Right cardiac atrium (tissue), 5 donors: ENCODE results near the gene NR3C1. TPM values are rescaled to one million over a fixed set of nuclear protein-coding genes. Genes with fewer than 3 reads are reported as not detected.

Experiments
- ATAC-seq, 2 donors: fragments of 200-7000 bp; cut with Tn5 transposase; one replicate each; pipeline versions ENCODE4 v1.8.0 to v1.9.1; 2020; ENCODE audit warnings: moderate library complexity in 2 of 2, mild to moderate bottlenecking in 1 of 2
- DNase-seq, 3 donors: peaks; one replicate each; pipeline ENCODE4 v3.0.0-alpha.2; 2020
- H3K27ac ChIP-seq: one replicate; pipeline ENCODE4 v1.5.1; 2013; ENCODE audit warnings: mild to moderate bottlenecking, low read length, control low read depth, moderate library complexity
- H3K27me3 ChIP-seq: one replicate; pipeline ENCODE4 v1.6.1; 2013; ENCODE audit not compliant: control insufficient read depth, insufficient read depth
- H3K4me1 ChIP-seq: one replicate; pipeline ENCODE4 v1.6.1; 2013; ENCODE audit warnings: low read length; ENCODE audit not compliant: control insufficient read depth, insufficient read depth
- H3K4me3 ChIP-seq: one replicate; pipeline ENCODE4 v1.5.1; 2013; ENCODE audit warnings: low read length, control low read depth
- H3K9me3 ChIP-seq: one replicate; pipeline ENCODE4 v1.6.1; 2013; ENCODE audit warnings: low read length; ENCODE audit not compliant: control insufficient read depth
- WGBS: extraction: QIAGEN DNeasy Blood & Tissue Kit; methylation state at CpG from one replicate; pipeline ENCODE4 v1.1.7; 2013; 5-methylcytosine and 5-hydroxymethylcytosine counted together
- intact Hi-C, 4 donors: fragments of 100-400 bp; cut with DNase I; formaldehyde crosslinking; loops; one replicate each; pipeline versions ENCODE4 v1.11.0 to v1.14.0; 2022 to 2023
- polyA plus RNA-seq: library from polyadenylated mRNA; stranded (reverse); fragments of 200-250 nt; gene quantifications from one replicate; pipeline ENCODE4 v1.2.3, GENCODE V29; 2013
- total RNA-seq, 4 donors: library from RNA; stranded (reverse); fragmentation: NEBNext Ultra II Directional; extraction: Animal tissue kit (Norgen Biotek cat#: 25700); gene quantifications; one replicate each; pipeline ENCODE4 v1.2.1, GENCODE V29; 2021
- donor health status: healthy with polysubstance abuse.
- donor health status: DM: no; HTN: yes; CAD: no.
- donor health status: DM: no; HTN: no; CAD: no.
- donor health status: DM: no; HTN: yes; CAD: no; lungs with severe emphysema.
- donor health status: DM: yes; HTN: yes; CAD: no.

The NR3C1 gene
- total and polyA plus RNA-seq, 5 donors: 16.5 to 66.5 (median 49.9) TPM

GRCh38 chr5:143425835-143426234 is 22.3 kb upstream of the NR3C1 start:
- H3K4me3 ChIP-seq: no peak overlapping the region
- ATAC-seq (no peak), DNase-seq (no peak)
- intact Hi-C loops: no loop called here
- H3K27ac ChIP-seq: no peak overlapping the region
- no peaks in the 10 kb centered on the region for H3K27me3 ChIP-seq
- no peaks in the 10 kb centered on the region for H3K9me3 ChIP-seq
- H3K4me1 ChIP-seq: no peaks in the 10 kb centered on the region
- WGBS: 90% methylated on average over 3 of the region's 3 CpGs

GRCh38 chr5:143418140-143418866 is 14.8 kb upstream of the NR3C1 start:
- no peak for ATAC-seq

GRCh38 chr5:143417503-143418139 is 14.1 kb upstream of the NR3C1 start:
- ATAC-seq (no peak), DNase-seq (no peak)
- WGBS: 85% methylated on average over 4 of the region's 4 CpGs
- Histone ChIP-seq H3K9me3 (no peaks in the 10 kb centered on the region), H3K4me3 (no peak overlapping the region), H3K4me1 (no peaks in the 10 kb centered on the region), H3K27me3 (no peaks in the 10 kb centered on the region), H3K27ac (no peak overlapping the region)
- intact Hi-C loops: loop anchor here in 2 of 4 donors (10.0 kb wide), 2 partner anchors 267 to 407 kb away; no protein-coding TSS in a partner anchor

More at GRCh38 chr5:143418140-143418866, 14.8 kb upstream of the NR3C1 start:
- 54% methylated on average over 2 of the region's 2 CpGs for WGBS
- Histone ChIP-seq H3K4me3 (no peak overlapping the region), H3K9me3 (no peaks in the 10 kb centered on the region), H3K27ac (no peak overlapping the region), H3K4me1 (no peaks in the 10 kb centered on the region), H3K27me3 (no peaks in the 10 kb centered on the region)
- no peak for DNase-seq
- intact Hi-C loops: loop anchor here in 2 of 4 donors (10.0 kb wide), 2 partner anchors 266 to 406 kb away; no protein-coding TSS in a partner anchor

- H3K9me3 ChIP-seq: no peaks in the 10 kb centered on the region
- no peak for DNase-seq
- intact Hi-C loops: loop anchor here in 2 of 4 donors (10.0 kb wide), 2 partner anchors 268 to 408 kb away; no protein-coding TSS in a partner anchor
- H3K27ac ChIP-seq: no peak overlapping the region
- no peak for ATAC-seq
- H3K27me3 ChIP-seq: no peaks in the 10 kb centered on the region
- H3K4me1 ChIP-seq: no peaks in the 10 kb centered on the region
- H3K4me3 ChIP-seq: no peak overlapping the region
Measured at GRCh38 chr5:143416411-143416810, 12.9 kb upstream of the NR3C1 start.

- ATAC-seq: peak in 1 of 2 donors; percentile 47
- Histone ChIP-seq H3K27me3 (no peaks in the 10 kb centered on the region), H3K27ac (no peak overlapping the region), H3K4me3 (no peak overlapping the region), H3K4me1 (no peaks in the 10 kb centered on the region), H3K9me3 (no peaks in the 10 kb centered on the region)
- peak in 2 of 3 donors; percentile 32 to 55 for DNase-seq
- intact Hi-C loops: loop anchor here in 2 of 4 donors (10.0 kb wide), 2 partner anchors 271 to 411 kb away; no protein-coding TSS in a partner anchor
- 54% methylated on average over 4 of the region's 4 CpGs for WGBS
Measured at GRCh38 chr5:143413958-143414669, 10.6 kb upstream of the NR3C1 start.

- Histone ChIP-seq H3K27ac (no peak overlapping the region), H3K4me1 (no peaks in the 10 kb centered on the region), H3K4me3 (no peak overlapping the region), H3K27me3 (no peaks in the 10 kb centered on the region), H3K9me3 (no peaks in the 10 kb centered on the region)
- ATAC-seq: no peak
- WGBS: 88% methylated on average over 2 of the region's 2 CpGs
- intact Hi-C loops: loop anchor here in 2 of 4 donors (10.0 kb wide), 2 partner anchors 272 to 412 kb away; no protein-coding TSS in a partner anchor
- DNase-seq: no peak
Measured at GRCh38 chr5:143412661-143413342, 9.3 kb upstream of the NR3C1 start.

- DNase-seq (no peak), ATAC-seq (no peak)
- Histone ChIP-seq H3K4me1 (no peaks in the 10 kb centered on the region), H3K4me3 (no peak overlapping the region), H3K27ac (no peak overlapping the region), H3K9me3 (no peaks in the 10 kb centered on the region), H3K27me3 (no peaks in the 10 kb centered on the region)
- intact Hi-C loops: loop anchor here (5.0 to 10.0 kb wide), 5 partner anchors 215 to 417 kb away; no protein-coding TSS in a partner anchor
- WGBS: 94% methylated on average over 2 of the region's 2 CpGs
Measured at GRCh38 chr5:143409926-143410325, 6.4 kb upstream of the NR3C1 start.

- no peak overlapping the region for H3K4me3 ChIP-seq
- intact Hi-C loops: loop anchor here in 3 of 4 donors (5.0 to 10.0 kb wide), 4 partner anchors 212 to 421 kb away; no protein-coding TSS in a partner anchor
- WGBS: 100% methylated on average over 1 of the region's 1 CpG
- ATAC-seq: no peak
- no peak overlapping the region for H3K27ac ChIP-seq
- DNase-seq: no peak
- no peaks in the 10 kb centered on the region for H3K4me1 ChIP-seq
- H3K27me3 ChIP-seq: no peaks in the 10 kb centered on the region
- no peaks in the 10 kb centered on the region for H3K9me3 ChIP-seq
Measured at GRCh38 chr5:143406408-143406807, 2.9 kb upstream of the NR3C1 start.

GRCh38 chr5:143405849-143406098 is 2.3 kb upstream of the NR3C1 start:
- peak overlapping the region; percentile 78 for H3K4me3 ChIP-seq
- ATAC-seq: no peak
- H3K9me3 ChIP-seq: no peaks in the 10 kb centered on the region
- 81% methylated on average over 3 of the region's 3 CpGs for WGBS
- H3K27me3 ChIP-seq: no peaks in the 10 kb centered on the region
- H3K27ac ChIP-seq: peak overlapping the region; percentile 82
- H3K4me1 ChIP-seq: no peaks in the 10 kb centered on the region
- no peak for DNase-seq
- intact Hi-C loops: loop anchor here in 3 of 4 donors (5.0 to 10.0 kb wide), 4 partner anchors 211 to 422 kb away; no protein-coding TSS in a partner anchor

GRCh38 chr5:143405063-143405848 is 1.8 kb upstream of the NR3C1 start:
- no peaks in the 10 kb centered on the region for H3K27me3 ChIP-seq
- H3K27ac ChIP-seq: peak overlapping the region; percentile 82
- WGBS: 2% methylated on average over 52 of the region's 52 CpGs
- peak overlapping the region; percentile 78 for H3K4me3 ChIP-seq
- H3K9me3 ChIP-seq: no peaks in the 10 kb centered on the region
- intact Hi-C loops: loop anchor here in 3 of 4 donors (5.0 to 10.0 kb wide), 4 partner anchors 210 to 422 kb away; no protein-coding TSS in a partner anchor
- DNase-seq: peak; percentile 88 to 96 (median 96)
- H3K4me1 ChIP-seq: peaks cover under 1% of the 10 kb centered on the region
- peak; percentile 66 to 68 for ATAC-seq
